Cardiac fibroblast (primary cell): ENCODE measurements around the gene PAX2.

Source experiments
- DNase-seq, 2 donors: peaks; one replicate each; pipeline versions ENCODE4 v3.0.0 to v3.0.0-alpha.2; 2010; ENCODE audit warnings: low read depth in 2 of 2
- H3K4me3 ChIP-seq, 2 donors: replicated peaks in 1 of 2; 1 replicate in 1 of 2; 2 replicates in 1 of 2; pipeline ENCODE4 v1.5.1; 2011; ENCODE audit warnings: low read depth in 2 of 2, low read length in 2 of 2, mild to moderate bottlenecking in 2 of 2, moderate library complexity in 1 of 2
- CTCF ChIP-seq: IDR thresholded peaks from one replicate; pipeline ENCODE4 v1.5.1; 2011; ENCODE audit warnings: low read depth, mild to moderate bottlenecking, low read length, inconsistent platforms

The PAX2 gene

GRCh38 chr10:100847440-100847839 is 102.1 kb downstream of the PAX2 start:
- H3K4me3 ChIP-seq: no peak overlapping the region
- DNase-seq: peak in 1 of 2 donors; percentile 32
- no peak for TF ChIP-seq CTCF

GRCh38 chr10:100848770-100849169 is 103.4 kb downstream of the PAX2 start:
- no peak overlapping the region for H3K4me3 ChIP-seq
- no peak for TF ChIP-seq CTCF
- no peak for DNase-seq

GRCh38 chr10:100858261-100858660 is 112.9 kb downstream of the PAX2 start:
- DNase-seq: no peak
- TF ChIP-seq CTCF: no peak

GRCh38 chr10:100858747-100859483 is 113.5 kb downstream of the PAX2 start:
- no peak for DNase-seq
- TF ChIP-seq CTCF: no peak
- no peak overlapping the region for H3K4me3 ChIP-seq

More at GRCh38 chr10:100858261-100858660, 112.9 kb downstream of the PAX2 start:
- no peak overlapping the region for H3K4me3 ChIP-seq

- no peak for TF ChIP-seq CTCF
- H3K4me3 ChIP-seq: no peak overlapping the region
- DNase-seq: no peak
Observed at GRCh38 chr10:100859484-100859763, 114.0 kb downstream of the PAX2 start.

- TF ChIP-seq CTCF: no peak
- no peak for DNase-seq
- no peak overlapping the region for H3K4me3 ChIP-seq
Observed at GRCh38 chr10:100863433-100863832, 118.1 kb downstream of the PAX2 start.
